HG03442 (cell line): ENCODE data around the gene ONECUT3.

Experiments
- ATAC-seq: cut with Tn5 transposase; IDR thresholded peaks from one replicate; pipeline ENCODE4 v1.9.1; 2021; ENCODE audit warnings: mild to moderate bottlenecking, moderate library complexity; ENCODE audit not compliant: unreplicated experiment

ONECUT3 gene

DNA sequence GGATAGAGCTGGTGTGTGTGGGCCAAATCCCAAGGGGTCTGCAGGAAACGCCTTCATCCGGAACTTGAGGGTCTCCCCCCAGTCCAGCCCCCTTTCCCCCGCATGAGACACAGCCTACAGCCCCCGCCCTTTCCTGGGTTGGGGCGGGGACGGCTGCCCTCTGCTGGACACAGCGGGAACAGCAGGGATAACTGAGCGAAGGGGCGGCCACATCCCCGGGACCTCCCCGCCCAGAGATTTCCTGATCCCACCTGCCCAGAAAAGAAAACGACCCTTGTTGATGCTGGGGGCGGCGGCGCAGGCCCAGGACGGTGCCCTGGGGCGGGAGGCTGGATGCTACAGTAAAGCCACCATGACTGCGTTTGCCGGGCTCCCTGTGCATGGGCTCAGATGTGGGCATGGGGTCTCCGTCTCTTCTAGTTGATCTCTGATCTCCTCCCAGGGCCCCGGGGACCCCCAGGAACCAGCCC lies 14.2 kb downstream of the ONECUT3 start:
- ATAC-seq, result no peak

DNA sequence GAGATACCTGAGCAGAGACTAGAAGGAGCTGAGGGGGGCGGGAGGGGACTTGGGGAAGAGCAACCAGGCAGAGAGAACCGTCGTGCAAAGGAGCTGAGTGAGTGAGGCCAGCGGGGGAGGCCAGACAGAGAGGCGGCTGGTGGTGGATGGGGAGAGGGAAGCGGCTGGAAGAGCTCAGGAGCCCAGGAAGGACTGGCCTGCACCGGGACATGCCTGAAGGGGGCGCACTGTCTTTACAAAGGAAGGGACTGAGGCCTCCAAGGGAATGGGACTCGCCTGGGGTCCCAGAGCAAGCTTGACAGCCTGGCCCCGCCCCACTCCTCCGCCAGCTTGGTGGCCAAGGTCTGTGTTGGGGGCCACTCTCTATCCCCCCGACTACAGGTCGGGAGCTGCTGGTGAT lies 14.9 kb downstream of the ONECUT3 start:
- ATAC-seq, result no peak

DNA sequence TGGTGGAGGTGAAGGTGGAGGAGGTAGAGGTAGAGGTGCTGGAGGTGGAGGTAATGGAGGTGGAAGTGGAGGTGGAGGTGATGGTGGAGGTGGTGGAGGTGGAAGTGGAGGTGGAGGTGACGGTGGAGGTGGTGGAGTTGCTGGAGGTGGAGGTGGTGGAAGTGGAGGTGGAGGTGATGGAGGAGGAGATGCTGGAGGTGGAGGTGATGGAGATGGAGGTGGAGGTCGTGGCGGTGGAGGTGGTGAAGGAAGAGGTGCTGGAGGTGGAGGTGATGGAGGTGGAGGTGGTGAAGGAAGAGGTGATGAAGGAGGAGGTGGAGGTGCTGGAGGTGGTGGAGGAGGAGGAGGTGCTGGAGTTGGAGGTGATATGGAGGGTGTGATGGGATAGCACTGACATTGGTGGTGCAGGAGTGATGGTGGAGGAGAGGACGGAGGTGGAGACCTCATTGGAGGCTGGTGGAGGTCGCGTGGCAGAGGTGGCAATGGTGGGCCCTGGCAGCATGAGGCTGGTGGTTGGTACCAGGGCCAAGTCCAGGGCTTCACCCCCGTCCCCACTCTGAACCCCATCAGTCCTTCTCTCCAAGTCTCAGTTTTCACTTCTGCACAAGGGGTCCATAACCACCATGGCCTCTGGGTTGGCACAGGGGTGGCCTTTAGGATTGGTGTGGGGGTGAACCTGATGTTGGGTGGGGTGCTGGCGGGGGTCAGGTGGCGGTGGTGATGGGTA lies 15.8 kb downstream of the ONECUT3 start:
- no peak for ATAC-seq

DNA sequence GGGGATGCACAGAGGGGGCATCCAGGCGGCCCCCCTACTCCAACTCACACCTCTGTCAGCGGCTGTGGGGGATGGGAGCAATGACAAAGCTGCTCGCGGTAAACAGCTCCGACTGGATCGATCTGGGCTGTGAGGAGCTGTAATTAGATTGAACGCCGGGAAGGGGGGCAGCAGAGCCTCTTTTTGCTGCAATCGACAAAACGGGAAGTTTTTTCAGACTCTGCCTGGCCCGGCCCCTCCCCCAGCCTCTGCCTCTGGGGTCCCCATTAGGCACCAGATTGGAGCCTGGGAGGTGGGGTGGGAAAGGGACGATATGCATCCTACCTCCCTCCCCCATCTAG lies 16.3 kb downstream of the ONECUT3 start:
- ATAC-seq, result no peak

DNA sequence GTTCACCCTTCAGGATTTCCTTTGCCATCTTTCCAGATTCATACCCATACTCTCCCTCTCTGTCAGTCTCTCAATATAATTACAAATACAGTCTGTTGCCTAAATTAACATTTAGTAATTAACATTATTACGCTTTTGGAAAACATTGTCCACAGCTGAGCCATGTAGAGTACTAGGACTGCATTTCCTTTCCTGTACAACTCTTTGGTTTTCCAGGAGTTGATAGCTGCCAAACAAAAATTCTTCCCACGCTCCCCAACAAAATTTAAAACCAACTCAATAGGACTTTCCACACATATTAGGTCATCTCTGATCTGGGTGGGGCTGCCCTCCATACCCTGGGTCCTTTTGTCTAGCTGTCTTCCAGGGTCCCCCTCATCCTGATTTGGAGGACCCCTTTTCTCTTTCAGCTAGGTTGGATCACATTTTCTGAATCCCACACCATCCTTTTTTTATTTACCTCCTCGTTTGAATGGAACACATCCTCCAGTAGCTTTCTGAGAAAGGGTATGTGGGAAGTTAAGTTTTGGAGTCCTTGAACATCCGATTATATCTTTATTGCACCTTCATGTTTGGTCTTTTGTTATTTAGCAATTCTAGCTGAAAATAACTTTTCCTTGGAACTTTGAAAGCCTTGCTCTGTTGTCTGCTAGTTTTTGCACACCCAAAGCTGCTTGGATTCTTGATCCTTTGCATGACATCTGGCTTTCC lies 17.7 kb downstream of the ONECUT3 start:
- ATAC-seq, result no peak

DNA sequence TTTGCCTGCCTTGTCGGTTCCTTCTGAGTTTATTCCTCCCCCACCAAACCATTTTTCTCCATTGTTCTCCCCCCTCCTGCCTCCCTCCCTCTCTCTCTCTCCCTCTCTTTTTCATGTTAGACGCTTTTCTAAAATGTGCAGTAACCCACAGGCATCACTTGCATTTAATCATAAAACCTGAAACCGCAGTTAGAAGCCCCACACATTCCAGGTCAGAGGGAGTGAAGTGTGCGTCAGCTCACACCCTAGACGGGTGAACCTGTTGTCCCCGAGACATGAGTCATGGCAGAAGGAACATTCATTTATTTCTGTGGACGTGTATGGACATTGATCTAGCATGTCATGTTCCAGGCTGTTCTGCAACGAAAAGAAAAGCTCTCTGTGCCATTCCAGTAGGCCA lies 19.9 kb downstream of the ONECUT3 start:
- ATAC-seq, result no peak

DNA sequence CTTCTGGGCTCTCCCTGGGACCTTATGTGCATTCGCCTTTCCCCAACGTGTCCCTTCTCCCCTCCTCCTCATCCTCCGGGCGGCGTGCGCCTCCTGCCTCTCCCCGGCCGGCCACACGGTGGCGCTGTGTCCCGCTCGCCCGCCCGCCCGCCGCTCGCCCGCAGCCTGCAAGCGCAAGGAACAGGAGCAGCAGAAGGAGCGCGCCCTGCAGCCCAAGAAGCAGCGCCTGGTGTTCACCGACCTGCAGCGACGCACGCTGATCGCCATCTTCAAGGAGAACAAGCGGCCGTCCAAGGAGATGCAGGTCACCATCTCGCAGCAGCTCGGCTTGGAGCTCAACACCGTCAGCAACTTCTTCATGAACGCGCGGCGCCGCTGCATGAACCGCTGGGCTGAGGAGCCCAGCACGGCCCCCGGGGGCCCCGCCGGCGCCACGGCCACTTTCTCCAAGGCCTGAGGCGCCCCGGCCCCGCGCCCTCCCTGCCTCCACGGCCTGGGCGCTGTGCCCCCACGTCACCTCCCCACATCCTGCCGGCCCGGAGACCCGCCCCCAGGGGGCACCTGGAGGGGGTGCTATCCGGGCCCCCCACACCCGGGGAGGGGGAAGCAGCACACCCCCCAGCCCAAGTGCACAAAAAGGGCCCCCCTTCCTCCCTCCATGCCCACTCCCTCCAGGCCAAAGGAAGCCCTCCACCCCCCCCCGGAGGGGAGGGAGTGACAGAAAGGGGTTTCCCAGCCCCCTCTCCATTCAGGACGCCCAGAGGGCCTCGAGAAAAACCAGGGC lies 21.9 kb downstream of the ONECUT3 start:
- ATAC-seq, result no peak

DNA sequence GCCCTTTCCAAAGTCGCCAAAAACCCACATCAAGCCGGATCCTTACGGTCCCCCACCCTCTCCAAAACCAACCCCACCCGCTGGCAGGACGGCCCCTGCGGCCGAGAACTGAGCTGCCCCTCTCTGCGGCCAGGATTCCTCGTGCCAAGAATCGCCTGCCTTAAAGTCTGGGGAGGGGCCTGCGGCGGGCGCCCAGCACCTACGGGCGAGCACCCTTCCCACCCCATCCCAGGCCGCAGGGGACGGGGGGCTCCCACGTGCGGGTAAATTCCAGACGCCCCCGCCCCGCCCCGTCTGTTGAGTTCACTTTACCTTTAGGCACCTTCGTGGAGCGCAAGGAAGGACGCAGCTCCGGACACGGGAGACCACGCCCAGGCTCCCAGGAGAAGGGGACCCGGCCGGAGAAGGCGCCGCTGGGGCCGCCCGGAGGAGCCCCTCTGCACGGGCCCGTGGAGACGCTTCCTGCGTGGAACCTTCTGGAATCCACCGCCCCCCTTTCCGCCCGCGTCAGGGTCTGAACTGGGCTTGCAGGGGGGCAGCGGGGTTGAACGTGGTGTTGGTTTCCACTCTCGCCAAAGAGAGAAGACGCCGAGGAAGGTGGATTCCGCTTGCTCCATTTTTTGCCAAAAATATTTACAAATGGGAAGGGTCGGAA lies 22.8 kb downstream of the ONECUT3 start:
- no peak for ATAC-seq

DNA sequence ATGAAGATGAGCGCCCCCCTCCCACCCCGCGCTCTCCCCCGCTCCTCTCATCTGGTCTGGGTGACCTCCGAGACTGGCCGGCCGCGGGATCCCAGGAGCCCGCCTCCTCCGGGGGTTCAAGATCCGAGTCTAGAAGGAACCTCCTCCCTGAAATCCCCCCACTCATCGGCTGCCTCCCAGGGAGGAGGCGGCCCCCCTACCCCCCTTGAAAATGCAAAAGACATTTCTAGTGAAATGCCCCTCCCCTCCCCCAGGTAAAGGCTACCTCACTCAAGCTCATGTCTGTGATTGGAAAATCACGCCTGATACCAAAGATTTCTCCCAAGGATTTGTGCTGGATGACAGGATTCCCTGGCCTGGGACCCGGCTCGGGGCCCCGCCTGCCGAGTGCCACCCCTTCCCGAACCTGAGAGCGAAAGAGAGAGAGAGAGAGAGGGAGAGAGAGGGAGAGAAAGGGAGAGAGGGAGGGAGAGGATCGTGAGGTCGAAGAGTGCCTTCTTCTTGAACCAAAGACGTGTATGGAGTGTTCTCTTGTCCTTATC lies 23.4 kb downstream of the ONECUT3 start:
- ATAC-seq, result no peak

DNA sequence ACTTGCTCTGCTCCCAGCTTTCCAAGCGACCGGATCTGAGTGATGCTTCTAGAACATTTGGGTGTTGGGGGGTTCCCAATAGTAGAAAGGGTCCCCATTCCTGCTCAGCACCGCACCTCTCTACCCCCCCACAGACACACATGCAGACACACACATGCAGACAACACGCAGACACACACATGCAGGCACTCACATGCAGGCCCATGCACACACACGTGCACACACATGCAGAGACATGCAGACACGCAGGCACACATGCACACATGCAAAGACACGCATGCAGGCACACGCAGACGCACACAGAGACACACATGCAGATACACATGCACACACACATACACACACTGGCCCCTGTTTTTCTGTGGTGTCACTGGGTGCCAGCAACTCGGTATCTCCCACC lies 23.8 kb downstream of the ONECUT3 start:
- ATAC-seq, result no peak

DNA sequence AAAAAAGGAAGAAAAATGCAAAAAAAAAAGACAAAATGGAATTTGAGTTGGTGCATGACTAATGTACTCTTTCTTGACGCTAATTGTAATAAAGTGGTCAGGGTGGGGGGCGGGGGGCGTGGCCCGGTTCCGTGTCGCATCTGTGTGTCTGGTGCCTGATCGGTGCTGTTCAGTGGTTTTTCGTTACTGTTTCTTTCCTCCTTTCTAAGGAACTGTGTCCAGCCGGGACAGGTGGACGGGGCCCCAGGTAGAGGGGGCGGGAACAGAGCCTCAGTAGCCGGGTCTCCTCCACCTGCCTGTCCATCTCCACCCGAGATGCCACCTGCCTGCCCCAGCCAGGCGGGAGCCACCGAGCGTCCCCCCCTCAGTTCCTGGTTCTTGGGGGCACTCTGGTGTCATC lies 26.3 kb downstream of the ONECUT3 start:
- ATAC-seq, result no peak

DNA sequence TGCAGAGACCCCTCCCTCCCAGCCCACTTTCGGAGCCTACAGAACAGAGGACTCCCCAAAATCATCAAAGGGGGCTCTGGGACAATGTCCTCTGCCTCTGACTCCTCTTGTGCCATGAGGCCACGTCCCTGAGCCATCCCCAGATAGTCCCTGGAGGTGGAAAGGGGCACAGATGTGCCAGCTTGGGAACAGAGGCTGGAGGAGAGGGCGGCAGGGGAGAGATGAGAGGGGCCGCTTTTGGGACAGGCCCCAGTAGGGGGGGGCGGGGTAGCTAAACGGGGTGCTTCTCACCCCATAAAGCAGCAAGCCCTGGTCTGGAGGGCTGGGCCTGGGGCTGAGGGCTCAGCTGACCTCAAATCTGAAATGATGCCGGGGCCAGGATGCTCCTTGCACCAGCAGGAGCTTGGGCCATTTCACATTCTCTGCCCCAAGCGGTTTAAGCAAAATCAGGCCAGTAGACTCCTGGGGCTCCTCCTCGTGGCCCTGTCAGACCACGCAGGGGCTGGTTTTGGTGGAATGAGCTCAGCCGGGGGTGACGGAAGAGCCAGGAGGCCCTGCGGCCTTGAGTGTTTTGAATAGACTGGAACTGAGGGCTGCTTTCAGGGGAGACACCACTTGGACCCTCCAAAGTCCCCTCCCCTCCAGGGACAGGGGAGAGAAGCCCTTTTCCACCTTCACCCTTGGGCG lies 27.1 kb downstream of the ONECUT3 start:
- no peak for ATAC-seq

DNA sequence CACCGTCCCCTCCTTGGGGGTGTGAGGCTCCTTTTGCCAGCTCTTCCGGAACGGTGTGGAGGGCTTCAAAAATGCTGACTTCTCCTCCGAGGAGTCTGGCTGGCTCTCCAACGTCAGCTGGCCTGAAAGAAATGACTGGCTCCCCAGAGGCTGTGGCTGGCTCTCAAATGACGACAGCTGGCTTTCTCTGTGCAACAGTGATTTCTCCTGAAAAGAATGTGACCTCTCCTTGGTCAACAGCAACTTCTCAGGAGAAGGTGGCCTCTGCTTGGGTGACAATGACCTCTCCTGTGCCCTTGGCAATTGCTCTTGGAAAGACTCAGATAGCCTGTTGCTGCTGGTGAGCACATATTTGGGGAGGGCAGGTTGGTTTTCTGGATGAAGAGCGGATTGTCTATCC lies 29.2 kb downstream of the ONECUT3 start:
- ATAC-seq, result no peak

DNA sequence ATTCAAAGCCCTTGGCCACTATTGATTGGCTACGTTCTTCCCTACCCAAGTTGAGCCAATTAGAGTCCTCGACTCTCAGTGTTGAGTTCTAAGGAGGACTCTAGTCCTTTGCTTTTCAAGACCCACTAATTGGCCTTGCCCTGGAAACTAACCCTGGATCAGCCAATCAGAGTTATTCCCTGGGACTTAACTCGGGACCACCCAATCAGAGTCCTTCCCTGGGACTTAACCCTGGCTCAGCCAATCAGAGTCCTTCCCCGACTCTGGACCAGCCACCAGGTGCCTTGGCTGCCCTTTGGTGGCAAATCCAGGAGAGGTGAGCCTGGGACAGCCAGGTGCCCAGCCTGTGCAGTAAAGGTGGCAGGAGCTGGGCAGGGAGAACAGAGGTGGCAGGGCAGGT lies 30.0 kb downstream of the ONECUT3 start:
- ATAC-seq, result no peak

DNA sequence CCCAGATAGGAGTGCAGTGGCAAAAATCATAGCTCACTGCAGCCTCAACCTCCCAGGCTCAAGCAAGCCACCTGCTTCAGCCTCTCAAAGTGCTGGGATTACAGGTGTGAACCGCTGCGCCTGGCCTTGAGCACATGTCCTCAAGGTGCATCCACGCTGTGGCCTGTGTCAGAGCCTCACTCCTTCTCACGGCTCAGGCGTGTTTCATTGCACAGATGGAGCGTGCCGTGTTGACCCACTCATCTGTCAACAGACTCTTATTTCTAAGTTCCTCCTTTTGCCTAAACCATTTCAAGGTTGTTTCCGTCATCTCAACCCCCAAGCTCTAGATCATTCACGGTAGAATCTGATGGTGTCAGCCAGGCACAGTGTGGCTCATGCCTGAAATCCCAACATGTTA lies 30.6 kb downstream of the ONECUT3 start:
- ATAC-seq, result no peak

DNA sequence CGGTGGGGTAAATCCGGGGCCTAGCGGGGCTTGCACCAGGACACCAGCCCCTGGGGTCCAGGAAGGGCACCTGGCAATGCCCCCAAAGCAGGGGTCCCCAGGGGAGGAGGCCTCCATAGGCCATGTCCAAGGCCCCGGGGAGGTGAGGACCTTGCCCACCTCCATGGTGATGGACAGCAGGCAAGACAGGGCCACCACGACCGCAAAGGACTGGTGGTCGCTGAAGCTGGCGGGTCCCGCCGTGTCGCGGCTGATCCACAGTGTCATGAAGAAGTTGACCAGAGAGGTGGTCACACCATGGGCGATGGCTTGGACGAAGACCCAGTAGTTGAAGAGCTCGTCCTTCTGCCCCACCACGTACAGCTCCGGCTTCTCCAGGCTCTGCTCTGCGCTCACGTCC lies 32.0 kb downstream of the ONECUT3 start:
- no peak for ATAC-seq

DNA sequence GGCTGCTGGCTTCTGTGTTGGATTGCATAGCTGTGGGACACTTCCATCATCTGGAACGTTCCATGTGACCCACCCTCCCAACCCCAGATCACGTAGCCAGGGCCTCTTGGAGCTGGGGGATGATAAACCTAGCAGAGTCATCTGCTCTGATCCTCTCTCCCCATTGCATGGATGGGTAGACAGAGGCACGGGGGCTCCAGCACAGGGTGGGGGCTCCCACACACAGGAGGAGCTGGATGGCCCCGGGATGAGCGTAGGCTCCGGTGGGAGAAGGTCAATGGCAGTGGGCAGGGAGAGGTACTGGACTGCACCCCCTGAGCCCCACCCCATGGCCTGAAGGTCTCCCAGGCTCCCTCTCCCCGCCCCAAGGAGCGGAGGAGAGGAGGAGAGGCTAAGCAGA lies 33.4 kb downstream of the ONECUT3 start:
- ATAC-seq, result no peak

DNA sequence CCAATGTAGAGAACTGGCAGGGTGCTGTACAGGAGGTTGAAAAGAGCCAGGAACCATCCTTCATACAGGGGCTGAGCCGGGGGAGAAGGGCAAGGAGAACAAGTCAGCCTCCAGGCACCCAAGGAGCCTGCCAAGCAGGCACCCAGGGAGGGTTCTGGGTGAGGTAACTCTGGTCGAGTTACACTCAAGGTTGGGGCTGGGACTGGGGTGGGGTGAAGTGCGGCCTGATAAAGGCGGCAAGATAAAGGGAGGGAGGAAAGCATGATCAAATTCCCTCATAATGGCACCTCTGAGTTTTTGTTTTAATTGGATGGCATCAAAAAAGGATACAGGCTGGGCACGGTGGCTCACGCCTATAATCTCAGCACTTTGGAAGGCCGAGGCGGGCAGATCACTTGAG lies 33.8 kb downstream of the ONECUT3 start:
- no peak for ATAC-seq

DNA sequence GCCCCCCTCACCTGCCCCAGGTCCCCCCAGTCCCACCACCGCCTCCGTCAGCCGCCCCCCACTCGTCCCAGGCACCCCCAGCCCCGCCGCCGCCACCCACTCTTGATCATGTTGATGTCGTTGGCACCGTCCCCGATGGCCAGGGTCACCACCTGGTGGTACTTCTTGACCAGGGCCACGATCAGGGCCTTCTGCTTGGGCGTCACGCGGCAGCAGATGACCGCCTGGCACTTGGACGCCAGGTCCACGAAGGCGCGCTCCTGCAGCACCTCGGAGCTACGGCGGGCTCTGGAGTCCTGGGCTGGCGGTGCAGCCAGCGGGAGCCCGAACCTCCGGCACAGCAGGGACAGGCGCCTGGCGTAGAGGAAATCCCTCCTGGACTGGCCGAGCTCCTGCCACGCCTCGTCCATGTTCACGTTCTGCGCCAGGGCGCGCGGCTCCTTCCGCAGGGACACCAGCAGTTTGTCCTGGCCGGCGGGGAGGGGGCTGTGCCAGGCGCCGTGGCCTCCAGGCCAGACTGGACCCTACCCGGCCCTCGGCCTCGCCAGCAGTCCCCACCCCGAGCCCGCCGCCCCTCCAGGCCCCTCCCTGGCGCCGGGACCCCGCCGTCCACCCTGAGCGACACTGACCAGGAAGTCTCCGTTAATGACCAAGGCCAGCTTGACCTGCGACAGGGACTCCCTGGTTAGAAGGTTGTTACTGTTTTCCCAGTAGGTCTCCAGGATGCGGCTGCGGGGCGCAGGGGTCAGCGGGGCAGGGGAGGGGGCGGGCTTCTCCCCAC lies 36.1 kb downstream of the ONECUT3 start:
- no peak for ATAC-seq
